ENCODE results near the gene OR52D1. TPM values are rescaled to one million over a fixed set of nuclear protein-coding genes. Genes with fewer than 3 reads are reported as not detected.

The OR52D1 gene
- total RNA-seq (ENCODE audit: low replicate concordance): not detected in 2 replicates

DNA sequence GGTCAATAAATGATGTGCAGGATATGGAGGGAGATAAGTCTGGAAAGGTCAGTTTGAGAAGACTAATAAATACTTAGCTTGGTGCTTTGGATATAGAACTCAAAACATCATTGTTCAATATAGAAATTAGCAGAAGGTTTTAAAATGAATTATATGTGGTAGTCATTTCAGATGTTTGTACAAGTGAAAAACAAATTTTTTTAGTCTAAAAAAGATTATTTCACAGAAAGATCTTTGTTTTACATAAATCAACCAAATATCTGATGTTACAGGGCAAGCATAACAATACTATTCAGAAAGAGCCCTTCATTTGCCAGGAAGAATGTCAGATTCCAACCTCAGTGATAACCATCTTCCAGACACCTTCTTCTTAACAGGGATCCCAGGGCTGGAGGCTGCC lies at the start of gene OR52D1:
TSS of gene OR52D1 (plus strand) at position 301 of the 400 bp plus-strand sequence. CDS start at position 323, 22 bp downstream.

DNA sequence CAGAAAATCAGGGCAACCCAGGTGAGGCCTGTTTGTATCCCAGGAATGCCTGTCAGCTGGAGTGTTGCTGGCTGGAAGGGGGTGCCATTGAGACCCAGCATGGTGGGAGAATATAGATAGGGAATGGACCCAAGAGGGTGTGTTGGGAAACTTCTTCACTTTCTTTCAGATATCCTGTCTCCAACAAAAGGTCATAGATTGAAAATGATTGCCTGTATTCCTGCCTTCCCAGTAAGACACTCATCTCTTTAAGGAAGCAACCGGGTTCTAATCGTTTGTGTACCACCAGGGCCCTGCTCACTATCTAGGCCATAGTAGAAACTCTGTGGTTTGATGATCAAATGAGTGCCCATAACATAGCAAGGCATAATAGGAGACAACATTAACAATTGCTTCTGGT lies 47.1 kb upstream of the OR52D1 start, which contains the start of gene OR51I1:
TSS of gene OR51I1 (minus strand) at position 101 of the 400 bp plus-strand sequence. CDS start at position 101, 0 bp downstream.

DNA sequence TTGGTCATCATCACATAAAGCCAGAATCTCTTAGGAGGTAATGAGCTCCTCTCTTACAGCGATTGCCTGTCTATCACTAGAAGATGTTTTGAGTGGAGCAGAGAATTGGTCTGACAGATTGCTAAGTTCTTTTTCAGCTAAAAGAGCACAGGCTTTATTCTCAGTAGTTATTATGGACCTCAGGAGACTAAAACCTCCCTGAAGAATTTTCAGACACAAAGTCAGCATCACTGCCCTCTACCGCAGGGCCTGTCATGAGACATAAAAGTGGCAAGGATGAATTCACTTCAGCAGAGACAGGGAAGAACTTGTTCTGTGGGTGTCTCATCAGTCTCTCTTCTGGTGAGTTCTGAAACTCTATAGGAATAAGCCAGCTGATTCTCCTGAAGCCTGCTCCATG lies 39.5 kb upstream of the OR52D1 start, which contains the start of gene OR51I2:
TSS of gene OR51I2 (plus strand) at position 301 of the 400 bp plus-strand sequence. CDS start 4,166 bp downstream, outside the sequence.

DNA sequence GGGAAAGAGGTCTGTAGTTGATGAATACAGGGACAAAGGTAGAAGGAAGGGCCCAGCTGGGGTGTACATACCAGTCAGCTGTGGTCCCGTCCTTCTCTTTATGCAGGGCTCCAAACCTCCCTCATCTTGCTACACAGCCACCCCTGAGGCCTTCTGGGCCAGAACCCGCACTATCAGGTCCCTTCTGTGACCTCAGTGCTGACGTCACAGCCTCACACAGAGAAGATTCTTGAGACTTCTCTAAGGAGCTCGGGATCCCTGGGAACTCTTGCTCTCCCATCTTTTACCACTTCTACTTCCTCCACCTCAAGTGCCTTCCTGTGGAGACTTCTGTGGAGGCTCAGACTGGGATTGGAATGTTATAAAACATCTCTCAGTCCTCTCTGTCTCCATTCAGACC lies 21.3 kb downstream of the OR52D1 start, which contains the start of gene UBQLN3:
TSS of gene UBQLN3 (minus strand) at position 155 of the 400 bp plus-strand sequence. CDS start 399 bp downstream, outside the sequence.

DNA sequence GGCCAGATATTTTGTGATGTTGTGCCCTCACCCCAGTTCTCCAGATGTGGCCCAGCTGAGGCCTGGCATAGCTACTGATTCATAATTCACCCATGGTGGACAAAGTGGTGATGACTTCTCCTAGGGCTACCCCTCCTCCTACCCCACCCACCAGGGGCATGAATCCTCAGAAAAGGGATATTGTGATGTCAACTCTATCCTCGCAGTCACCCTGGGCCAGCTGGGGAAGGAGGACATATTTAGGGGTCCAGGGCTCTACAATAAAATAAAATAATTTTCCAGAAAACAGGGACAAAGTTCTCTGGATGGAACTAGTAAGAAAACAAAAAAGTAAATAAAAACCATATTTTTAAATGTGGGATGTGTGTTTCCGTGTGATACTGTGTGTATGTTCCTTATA lies 28.1 kb downstream of the OR52D1 start, which contains the start of gene UBQLNL:
TSS of gene UBQLNL (minus strand) at position 101 of the 400 bp plus-strand sequence. CDS start 258 bp downstream, outside the sequence.

Other genes with a start within 250 kb of the OR52D1 start
- not detected in 2 replicates for gene HBG1, start 238.8 kb upstream of the OR52D1 start, total RNA-seq (ENCODE audit: low replicate concordance)
- gene HBG2, start 233.9 kb upstream of the OR52D1 start, total RNA-seq (ENCODE audit: low replicate concordance): 0.12 TPM in 1 of 2 replicates, not detected in the other
- not detected in 2 replicates for gene HBE1, start 218.7 kb upstream of the OR52D1 start, total RNA-seq (ENCODE audit: low replicate concordance)
- not detected in 2 replicates for gene OR51B4, start 186.7 kb upstream of the OR52D1 start, total RNA-seq (ENCODE audit: low replicate concordance)
- 0.12 TPM in 1 of 2 replicates, not detected in the other for gene OR51B2, start 164.4 kb upstream of the OR52D1 start, total RNA-seq (ENCODE audit: low replicate concordance)
- 0.15 TPM in 1 of 2 replicates, not detected in the other for gene OR51B5, start 145.2 kb upstream of the OR52D1 start, total RNA-seq (ENCODE audit: low replicate concordance)
- gene OR51B6, start 137.2 kb upstream of the OR52D1 start, total RNA-seq (ENCODE audit: low replicate concordance): not detected in 2 replicates
- not detected in 2 replicates for gene OR51M1, start 104.9 kb upstream of the OR52D1 start, total RNA-seq (ENCODE audit: low replicate concordance)
- not detected in 2 replicates for gene OR51Q1, start 66.6 kb upstream of the OR52D1 start, total RNA-seq (ENCODE audit: low replicate concordance)
- not detected in 2 replicates for gene OR51I1, start 47.2 kb upstream of the OR52D1 start, total RNA-seq (ENCODE audit: low replicate concordance)
- not detected in 2 replicates for gene OR51I2, start 39.4 kb upstream of the OR52D1 start, total RNA-seq (ENCODE audit: low replicate concordance)
- gene UBQLN3, start 21.3 kb downstream of the OR52D1 start, total RNA-seq (ENCODE audit: low replicate concordance): 0.08 TPM in 1 of 2 replicates, not detected in the other
- gene UBQLNL, start 28.0 kb downstream of the OR52D1 start, total RNA-seq (ENCODE audit: low replicate concordance): 0.08 and 0.12 TPM in 2 replicates
- 0.38 and 1.2 TPM in 2 replicates for gene OR52H1, start 59.9 kb downstream of the OR52D1 start, total RNA-seq (ENCODE audit: low replicate concordance)
- gene OR52B6, start 92.2 kb downstream of the OR52D1 start, total RNA-seq (ENCODE audit: low replicate concordance): not detected in 2 replicates
- gene TRIM6, start 108.0 kb downstream of the OR52D1 start, total RNA-seq (ENCODE audit: low replicate concordance): 2.1 and 3.6 TPM in 2 replicates
- 9.2 and 11.8 TPM in 2 replicates for gene TRIM34, start 136.3 kb downstream of the OR52D1 start, total RNA-seq (ENCODE audit: low replicate concordance)
- 16.1 and 48.1 TPM in 2 replicates for gene TRIM5, start 196.4 kb downstream of the OR52D1 start, total RNA-seq (ENCODE audit: low replicate concordance)
- gene TRIM22, start 201.1 kb downstream of the OR52D1 start, total RNA-seq (ENCODE audit: low replicate concordance): 73.4 and 161 TPM in 2 replicates
- gene OR56B1, start 247.8 kb downstream of the OR52D1 start, total RNA-seq (ENCODE audit: low replicate concordance): not detected in 2 replicates